Dedifferentiated amniotic fluid mesenchymal stem cell (primary cell): Measurements from ENCODE around the gene NKAIN2.

ENCODE experiments used
- DNase-seq: peaks from one replicate; pipeline ENCODE4 v3.0.0-alpha.2; 2016; ENCODE audit errors: extremely low spot score

Gene NKAIN2

DNA sequence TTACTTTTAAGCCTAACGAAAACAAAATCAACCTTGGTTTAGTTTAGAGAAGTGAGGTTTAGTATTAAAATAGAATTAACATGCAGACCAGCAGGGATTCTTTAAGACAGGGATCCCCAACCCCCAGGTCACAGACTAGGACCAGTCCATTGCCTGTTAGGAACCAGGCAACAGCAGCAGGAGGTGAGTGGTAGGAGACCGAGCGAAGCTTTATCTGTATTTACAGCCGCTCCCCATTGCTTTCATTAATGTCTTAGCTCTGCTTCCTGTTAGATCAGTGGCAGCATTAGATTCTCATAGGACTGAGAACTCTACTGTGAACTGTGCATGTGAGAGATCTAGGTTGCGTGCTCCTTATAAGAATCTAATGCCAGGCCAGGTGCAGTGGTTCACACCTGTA lies 225.9 kb downstream of the NKAIN2 start:
- DNase-seq = no peak

DNA sequence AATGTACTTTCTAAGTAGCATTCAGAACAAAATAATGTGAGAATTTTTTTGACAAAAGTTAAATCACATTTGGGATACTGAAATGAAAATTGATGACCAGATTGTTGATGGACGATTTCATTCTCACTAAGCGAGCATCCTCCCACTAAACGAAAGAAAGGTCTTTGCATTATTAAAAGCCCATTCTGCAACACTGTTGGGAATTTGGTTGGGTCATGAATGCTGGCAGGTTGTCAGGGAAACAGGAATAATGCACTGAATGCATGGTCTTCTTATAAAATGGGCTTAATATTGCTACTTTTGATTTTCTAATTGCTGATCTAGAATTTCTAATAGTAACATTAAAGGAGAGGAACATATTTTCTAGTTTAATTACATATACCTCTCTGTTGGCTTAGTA lies 229.8 kb downstream of the NKAIN2 start:
- no peak for DNase-seq

DNA sequence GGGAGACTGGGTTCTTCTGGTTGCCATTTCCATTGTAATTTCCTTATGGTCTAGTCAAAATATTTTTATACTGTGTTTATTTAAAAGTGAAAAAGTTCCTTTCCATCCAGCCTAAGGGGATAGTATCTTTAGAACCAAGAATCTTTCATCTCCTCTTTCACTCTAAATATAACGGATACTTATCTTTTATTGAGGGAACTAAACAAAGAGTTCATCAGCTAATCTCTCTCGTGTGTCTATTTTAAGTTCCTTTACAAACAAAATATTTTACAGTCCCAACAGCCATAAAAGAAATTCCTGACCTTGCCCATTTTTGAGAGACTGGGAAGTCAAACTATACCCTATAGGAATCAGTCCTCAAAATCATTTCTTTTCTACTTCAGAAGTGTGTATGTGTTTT lies 232.7 kb downstream of the NKAIN2 start:
- DNase-seq = no peak

DNA sequence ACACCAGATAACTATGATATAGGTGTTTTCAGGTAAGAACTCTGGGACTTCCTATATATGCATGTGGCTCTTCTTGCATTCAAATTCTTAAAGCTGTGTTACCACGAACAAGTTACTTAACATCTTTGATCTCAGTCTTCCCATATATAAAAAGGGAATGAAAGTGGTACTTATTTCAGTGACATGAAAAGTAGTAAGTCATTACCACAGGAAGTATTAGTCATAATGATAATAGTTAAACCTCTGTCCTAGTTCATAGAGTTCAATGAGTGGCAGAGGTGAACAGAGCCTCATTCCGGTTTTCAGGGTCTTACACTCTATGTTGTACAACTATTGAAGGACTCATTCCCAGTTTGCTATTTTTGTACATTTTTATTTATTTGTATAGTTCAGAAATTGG lies 237.0 kb downstream of the NKAIN2 start:
- no peak for DNase-seq

DNA sequence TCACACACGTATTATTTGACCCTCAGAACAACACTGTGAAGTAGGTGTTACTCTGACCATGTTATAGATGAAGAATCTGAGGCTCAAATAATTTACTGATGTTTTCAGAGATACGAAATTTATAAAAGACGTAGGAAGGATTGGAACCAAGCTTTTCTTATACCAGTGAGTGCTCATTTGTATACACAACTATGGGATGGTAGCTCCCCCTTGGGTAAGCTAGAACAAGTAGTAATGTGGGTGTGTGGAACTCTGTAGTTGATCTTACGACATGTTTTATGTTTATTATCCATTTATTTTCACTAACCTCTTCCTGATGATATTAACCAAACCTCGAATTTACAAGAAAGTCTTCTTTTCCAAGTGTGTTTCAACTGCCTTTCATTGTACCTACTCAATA lies 248.5 kb downstream of the NKAIN2 start:
- no peak for DNase-seq

DNA sequence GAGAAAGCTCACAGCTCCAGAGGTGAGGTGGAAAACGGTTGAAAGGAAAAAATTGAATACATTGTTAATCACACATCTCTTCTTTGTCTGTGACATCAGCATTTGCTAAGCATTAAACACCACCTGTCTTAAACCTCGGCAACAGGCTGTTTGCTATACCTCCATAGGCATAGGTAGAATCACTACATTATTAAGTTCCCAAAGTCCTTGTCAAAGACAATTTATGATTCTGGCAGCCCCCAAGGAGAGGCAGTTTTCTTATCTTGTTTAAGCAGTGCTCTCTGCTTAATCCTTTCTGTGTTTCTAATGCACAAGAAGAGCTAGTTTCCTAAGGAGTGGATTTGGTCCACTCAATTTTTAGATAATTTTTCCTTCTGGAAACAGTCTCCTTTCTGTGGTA lies 249.7 kb downstream of the NKAIN2 start:
- no peak for DNase-seq

- no peak for DNase-seq
These were observed 250.4 kb downstream of the NKAIN2 start for GRCh38 chr6:124054034-124054433.

- no peak for DNase-seq
These were observed 251.7 kb downstream of the NKAIN2 start for GRCh38 chr6:124055395-124055794.

DNA sequence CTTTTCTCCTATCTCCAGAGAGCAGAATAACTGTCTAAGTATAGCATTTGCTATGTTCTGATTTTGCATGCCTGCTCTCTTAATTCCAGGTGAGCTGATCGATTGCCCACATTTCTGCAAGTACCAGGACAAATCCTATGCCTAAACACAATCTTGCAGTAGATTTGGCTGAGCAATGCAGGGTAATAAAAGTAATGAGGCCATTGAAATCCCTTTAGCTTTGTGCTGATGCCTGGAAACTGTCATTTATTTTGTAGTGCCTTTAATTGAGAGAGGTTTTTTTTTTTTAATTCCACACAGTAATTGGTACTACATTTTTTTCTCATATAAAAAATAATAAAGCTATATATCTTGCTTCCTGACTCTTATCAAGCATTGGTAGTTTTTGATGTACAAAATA lies 252.3 kb downstream of the NKAIN2 start:
- no peak for DNase-seq

DNA sequence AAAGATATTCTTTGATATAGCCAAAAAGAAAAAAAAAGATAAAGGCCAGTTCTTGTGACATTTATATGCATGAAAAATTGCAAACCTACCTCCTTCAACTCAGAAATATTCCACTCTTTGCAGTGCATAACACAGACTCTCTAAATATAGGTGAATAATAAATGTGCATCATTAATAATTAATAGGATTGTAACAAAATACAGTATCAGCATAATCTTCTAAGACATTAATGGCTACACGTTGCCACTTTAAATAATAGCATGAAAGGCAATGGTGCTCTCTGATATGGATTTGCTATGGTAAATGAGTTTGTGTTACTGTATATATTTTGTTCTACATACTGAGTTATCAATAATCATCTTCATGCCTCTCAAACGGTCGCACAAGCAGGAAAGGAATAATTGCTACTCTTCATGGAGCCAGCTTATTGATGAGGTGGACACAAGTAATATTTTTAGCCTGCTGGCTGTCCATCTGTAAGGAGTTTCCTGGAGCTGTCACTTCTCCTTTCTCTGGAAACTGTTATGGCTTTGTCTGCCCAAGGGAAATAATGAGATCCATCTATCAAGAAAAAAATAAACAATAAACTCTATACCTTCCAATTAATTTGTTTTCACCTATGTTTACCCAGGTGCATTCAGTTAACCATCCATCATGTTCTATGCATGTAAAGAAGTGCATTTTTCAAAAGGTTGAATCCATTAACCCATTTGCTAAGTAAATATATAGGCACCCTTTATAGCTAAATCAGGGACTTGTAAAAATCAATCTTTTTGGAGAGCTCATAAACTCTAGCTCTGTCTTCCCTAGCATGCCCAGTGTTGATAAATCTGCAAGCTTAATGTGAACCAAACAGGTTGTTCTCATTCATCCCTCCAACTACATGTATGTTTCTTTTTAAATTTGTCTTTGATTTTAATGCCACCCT lies 253.0 kb downstream of the NKAIN2 start:
- no peak for DNase-seq

GRCh38 chr6:124057461-124057860 lies 253.8 kb downstream of the NKAIN2 start:
- DNase-seq = no peak

DNA sequence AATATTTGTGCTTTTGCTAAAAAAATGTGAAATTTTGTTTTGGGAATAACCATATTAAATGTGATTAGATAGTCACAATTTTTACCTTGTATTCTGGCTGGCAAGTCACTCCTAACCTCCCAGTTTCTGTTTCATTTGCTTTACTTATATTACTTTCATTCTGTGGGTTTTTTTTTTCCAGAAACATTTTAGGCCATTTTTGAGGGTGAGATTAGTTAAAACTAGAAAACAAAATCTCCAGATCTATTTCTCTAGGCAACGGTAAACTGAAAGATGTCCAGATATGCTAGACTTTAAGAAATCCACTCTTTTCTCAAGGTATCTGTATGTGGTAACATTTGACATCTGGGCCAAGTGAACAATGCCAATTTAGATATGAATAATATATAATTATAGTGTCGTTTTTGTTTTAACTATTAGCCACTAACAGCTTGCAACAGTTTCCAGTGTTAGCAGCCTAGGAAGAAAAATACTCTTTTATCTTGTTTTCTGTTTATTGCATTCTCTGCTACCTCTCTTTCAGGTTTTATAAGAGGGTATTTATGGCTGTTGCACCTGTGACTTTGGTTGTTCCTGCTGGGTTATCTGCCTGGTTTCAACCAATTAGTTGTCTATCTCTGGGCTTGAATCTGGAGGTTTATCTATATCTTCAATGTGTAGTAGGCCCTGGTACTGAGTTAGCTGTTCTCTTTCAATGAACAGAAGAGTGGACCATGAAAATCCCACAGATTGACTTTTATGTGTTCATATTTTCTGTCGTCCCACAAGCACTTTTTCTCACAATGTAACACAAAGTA lies 260.9 kb downstream of the NKAIN2 start:
- DNase-seq = no peak

GRCh38 chr6:124066269-124066668 lies 262.6 kb downstream of the NKAIN2 start:
- DNase-seq = no peak

DNA sequence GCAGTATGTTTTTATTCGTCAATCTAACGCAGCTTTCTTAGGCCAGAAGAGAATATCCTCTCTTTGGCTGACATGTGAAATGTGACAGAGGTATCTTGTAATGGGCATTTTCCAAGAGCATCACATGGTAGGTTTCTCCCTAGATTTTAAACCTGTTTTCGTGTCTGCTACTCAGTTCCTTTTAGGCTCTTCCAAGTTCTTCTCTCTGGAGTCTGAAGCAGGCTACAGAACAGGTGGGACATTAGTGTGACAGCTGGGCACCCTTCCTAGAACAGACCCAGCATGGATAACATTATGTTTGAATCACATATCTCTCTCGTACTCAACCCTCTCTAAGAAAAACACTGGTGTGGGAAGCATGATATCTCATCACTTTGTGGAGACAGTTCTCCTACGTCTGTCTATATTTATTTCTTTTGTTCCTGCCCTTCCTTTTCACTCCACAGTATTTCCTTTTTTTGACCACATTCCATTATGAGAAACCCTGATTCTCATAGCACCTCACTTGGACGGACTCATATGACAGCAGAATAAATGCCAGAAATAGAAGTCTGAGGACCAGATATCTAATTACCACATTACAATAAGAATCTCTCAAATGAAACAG lies 263.4 kb downstream of the NKAIN2 start:
- no peak for DNase-seq

DNA sequence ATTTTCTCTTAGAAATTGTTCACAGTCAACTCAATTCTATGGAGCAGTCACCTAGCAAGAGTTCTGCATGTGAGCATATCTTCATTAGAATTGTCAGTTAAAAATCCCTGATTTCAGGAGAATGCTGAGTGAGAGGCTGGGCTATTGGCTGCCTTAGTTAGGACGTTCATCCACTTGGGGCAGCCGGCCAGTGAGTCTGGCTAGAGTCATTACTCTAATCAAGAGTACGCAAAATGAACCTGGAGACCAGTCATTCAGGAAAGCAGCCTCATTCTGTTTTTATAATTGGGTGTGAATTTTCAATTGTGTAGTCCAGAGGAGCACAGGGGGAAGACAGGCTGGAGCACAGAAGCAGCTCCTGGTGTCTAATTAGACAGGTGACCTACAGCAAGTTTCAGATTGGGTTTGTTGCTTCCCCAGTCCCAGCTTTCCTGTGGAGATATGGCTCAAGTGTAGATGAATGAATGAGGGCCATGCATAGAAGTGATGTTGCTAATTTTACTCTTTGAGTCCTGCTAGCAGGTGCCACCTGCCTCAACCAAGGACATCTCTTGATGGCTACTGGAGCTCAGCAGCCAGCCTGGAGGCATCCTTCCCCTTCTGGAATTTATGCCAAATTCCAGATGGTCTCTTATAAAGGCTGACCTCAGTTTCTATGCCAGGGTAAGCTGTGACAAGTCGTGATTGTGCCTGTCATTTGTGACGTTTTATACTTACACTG lies 265.7 kb downstream of the NKAIN2 start:
- no peak for DNase-seq

- DNase-seq = no peak
These were observed 269.4 kb downstream of the NKAIN2 start for GRCh38 chr6:124073021-124073420.

GRCh38 chr6:124073820-124074587 lies 270.3 kb downstream of the NKAIN2 start:
- no peak for DNase-seq

GRCh38 chr6:124074606-124075005 lies 270.9 kb downstream of the NKAIN2 start:
- no peak for DNase-seq

GRCh38 chr6:124076336-124077048 lies 272.8 kb downstream of the NKAIN2 start:
- DNase-seq = no peak

- no peak for DNase-seq
These were observed 274.5 kb downstream of the NKAIN2 start for GRCh38 chr6:124078169-124078568.
